ENCODE measurements around the gene GBP7.

The GBP7 gene

DNA sequence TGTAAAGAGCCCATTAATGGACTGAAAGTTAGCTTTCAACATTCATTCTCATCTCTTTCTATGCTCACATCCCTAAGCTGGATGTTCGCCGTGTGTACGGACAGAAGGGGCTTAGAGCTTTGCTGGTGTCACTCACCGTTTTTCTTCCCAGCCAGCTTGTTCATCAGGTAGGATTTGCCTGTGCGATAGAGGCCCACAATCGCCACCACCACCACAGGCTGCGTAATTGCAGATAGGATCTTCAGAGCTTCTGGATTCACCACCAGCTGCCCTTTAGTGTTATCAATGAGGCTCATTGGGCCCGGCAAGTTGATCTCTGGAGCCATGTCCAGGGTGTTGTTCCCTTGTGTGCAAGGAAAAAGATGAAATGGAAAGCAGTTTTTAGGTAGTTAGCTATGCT lies 54.2 kb downstream of the GBP7 start:
- no peak overlapping the region for H3K4me2 ChIP-seq (ENCODE audit: low read length)
- no peaks in the 10 kb centered on the region for H3K9me2 ChIP-seq (replicated peaks; ENCODE audit: control insufficient read depth, low read length)
- H3K27me3 ChIP-seq (ENCODE audit: control insufficient read depth, low read length), result no peaks in the 10 kb centered on the region
- TF ChIP-seq EZH2phosphoT487 (IDR thresholded peaks at IDR 0.05; ENCODE audit: borderline replicate concordance, low read length), result no peak
- TF ChIP-seq, protein P1, sequence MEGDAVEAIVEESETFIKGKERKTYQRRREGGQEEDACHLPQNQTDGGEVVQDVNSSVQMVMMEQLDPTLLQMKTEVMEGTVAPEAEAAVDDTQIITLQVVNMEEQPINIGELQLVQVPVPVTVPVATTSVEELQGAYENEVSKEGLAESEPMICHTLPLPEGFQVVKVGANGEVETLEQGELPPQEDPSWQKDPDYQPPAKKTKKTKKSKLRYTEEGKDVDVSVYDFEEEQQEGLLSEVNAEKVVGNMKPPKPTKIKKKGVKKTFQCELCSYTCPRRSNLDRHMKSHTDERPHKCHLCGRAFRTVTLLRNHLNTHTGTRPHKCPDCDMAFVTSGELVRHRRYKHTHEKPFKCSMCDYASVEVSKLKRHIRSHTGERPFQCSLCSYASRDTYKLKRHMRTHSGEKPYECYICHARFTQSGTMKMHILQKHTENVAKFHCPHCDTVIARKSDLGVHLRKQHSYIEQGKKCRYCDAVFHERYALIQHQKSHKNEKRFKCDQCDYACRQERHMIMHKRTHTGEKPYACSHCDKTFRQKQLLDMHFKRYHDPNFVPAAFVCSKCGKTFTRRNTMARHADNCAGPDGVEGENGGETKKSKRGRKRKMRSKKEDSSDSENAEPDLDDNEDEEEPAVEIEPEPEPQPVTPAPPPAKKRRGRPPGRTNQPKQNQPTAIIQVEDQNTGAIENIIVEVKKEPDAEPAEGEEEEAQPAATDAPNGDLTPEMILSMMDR (IDR thresholded peaks at IDR 0.05; ENCODE audit: low read depth, low read length, poor library complexity, severe bottlenecking), result no peak
- no peaks in the 10 kb centered on the region for H3K79me2 ChIP-seq (ENCODE audit: control insufficient read depth, low read length)
- H3F3A ChIP-seq (ENCODE audit: control insufficient read depth, insufficient read depth), result no peaks in the 10 kb centered on the region
- H3K4me1 ChIP-seq (ENCODE audit: control insufficient read depth, low read length), result no peaks in the 10 kb centered on the region
- no peaks in the 10 kb centered on the region for H4K20me1 ChIP-seq (ENCODE audit: control insufficient read depth, insufficient read depth, low read depth, low read length)
- H3K4me3 ChIP-seq (ENCODE audit: low read length), result no peak overlapping the region
- H3K27ac ChIP-seq (ENCODE audit: low read depth, low read length), result no peak overlapping the region
- H3K36me3 ChIP-seq (ENCODE audit: control insufficient read depth, low read length), result no peaks in the 10 kb centered on the region
- H3K9me3 ChIP-seq (ENCODE audit: control insufficient read depth, insufficient read depth, low read length), result no peaks in the 10 kb centered on the region

DNA sequence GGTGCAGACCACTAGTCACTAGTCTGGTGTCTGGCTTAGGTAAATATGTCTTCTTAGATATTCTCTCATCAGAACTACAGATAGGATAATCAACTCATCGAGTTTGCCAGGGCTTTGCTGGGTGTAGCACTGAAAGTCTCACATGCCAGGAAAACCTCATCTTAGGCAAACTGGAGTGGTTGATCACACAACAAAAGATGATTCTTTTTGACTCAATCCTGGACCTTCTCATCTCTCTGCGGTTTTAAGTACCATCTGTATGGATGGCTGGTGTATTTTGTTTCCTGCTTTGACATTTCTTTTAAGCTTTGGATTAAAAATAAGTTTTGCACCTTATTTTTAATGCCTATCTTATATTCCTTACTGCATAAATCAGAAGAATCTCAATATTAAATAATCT lies 61.1 kb downstream of the GBP7 start:
- Histone ChIP-seq H3F3A (ENCODE audit: control insufficient read depth, insufficient read depth) (no peaks in the 10 kb centered on the region), H4K20me1 (ENCODE audit: control insufficient read depth, insufficient read depth, low read depth, low read length) (no peaks in the 10 kb centered on the region), H3K79me2 (ENCODE audit: control insufficient read depth, low read length) (no peaks in the 10 kb centered on the region), H3K9me3 (ENCODE audit: control insufficient read depth, insufficient read depth, low read length) (no peaks in the 10 kb centered on the region), H3K4me3 (ENCODE audit: low read length) (no peak overlapping the region), H3K36me3 (ENCODE audit: control insufficient read depth, low read length) (no peaks in the 10 kb centered on the region), H3K27me3 (ENCODE audit: control insufficient read depth, low read length) (no peaks in the 10 kb centered on the region), H3K9me2 (replicated peaks; ENCODE audit: control insufficient read depth, low read length) (no peaks in the 10 kb centered on the region), H3K27ac (ENCODE audit: low read depth, low read length) (no peak overlapping the region), H3K4me1 (ENCODE audit: control insufficient read depth, low read length) (no peaks in the 10 kb centered on the region), H3K4me2 (ENCODE audit: low read length) (no peak overlapping the region)
- no peak for TF ChIP-seq EZH2phosphoT487 (IDR thresholded peaks at IDR 0.05; ENCODE audit: borderline replicate concordance, low read length)
- TF ChIP-seq, protein P1 (IDR thresholded peaks at IDR 0.05; ENCODE audit: low read depth, low read length, poor library complexity, severe bottlenecking), result no peak

DNA sequence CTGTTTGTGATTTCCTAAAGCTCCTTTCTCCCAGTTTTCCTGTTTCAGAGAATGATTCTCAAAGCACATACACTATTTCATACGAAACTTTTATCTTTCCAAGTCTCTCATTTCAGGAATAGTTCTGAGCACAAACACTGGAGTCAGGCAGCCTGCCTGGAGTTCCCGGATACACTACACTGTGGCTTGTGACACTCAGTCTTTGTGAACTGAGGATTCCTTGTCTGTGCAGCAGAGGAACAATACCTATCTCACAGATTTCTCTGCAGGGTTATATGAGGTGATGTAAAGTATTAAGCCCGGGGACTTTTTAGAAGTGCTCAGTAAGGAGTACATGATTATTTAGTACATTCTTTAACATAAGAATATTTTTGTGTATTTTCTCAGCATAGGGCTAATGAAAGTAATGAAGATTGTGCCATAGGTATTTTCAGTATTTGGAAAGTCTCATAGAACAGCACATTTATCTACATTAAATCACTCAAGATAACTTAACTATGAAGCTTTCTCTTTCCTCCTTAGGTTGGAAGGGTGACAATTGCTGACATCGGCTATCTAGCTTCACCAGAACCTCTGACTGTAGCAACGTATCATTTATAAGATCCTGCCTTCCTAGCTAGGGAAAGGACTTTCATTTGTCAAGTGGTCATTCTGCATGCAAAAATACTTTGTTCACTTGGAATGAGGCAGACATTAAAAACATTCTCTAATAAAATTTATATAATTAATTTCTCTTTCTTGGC lies 62.8 kb downstream of the GBP7 start:
- TF ChIP-seq, protein P1 (IDR thresholded peaks at IDR 0.05; ENCODE audit: low read depth, low read length, poor library complexity, severe bottlenecking), result no peak
- Histone ChIP-seq H3K4me2 (ENCODE audit: low read length) (no peak overlapping the region), H3K36me3 (ENCODE audit: control insufficient read depth, low read length) (no peaks in the 10 kb centered on the region), H3K9me3 (ENCODE audit: control insufficient read depth, insufficient read depth, low read length) (no peaks in the 10 kb centered on the region), H3K4me3 (ENCODE audit: low read length) (no peak overlapping the region), H3K27me3 (ENCODE audit: control insufficient read depth, low read length) (no peaks in the 10 kb centered on the region), H3F3A (ENCODE audit: control insufficient read depth, insufficient read depth) (no peaks in the 10 kb centered on the region), H3K79me2 (ENCODE audit: control insufficient read depth, low read length) (no peaks in the 10 kb centered on the region), H3K4me1 (ENCODE audit: control insufficient read depth, low read length) (no peaks in the 10 kb centered on the region), H4K20me1 (ENCODE audit: control insufficient read depth, insufficient read depth, low read depth, low read length) (no peaks in the 10 kb centered on the region), H3K27ac (ENCODE audit: low read depth, low read length) (no peak overlapping the region), H3K9me2 (replicated peaks; ENCODE audit: control insufficient read depth, low read length) (no peaks in the 10 kb centered on the region)
